HFF-Myc (cell line): Measurements from ENCODE around the gene SVBP.

ENCODE experiments used
- DNase-seq: peaks from one replicate; pipeline ENCODE4 v3.0.0-alpha.2; 2011; ENCODE audit warnings: low read depth; ENCODE audit errors: extremely low read depth
- H3K4me3 ChIP-seq: replicated peaks from 2 replicates; pipeline ENCODE4 v1.5.1; 2011; ENCODE audit warnings: low read depth, mild to moderate bottlenecking, control low read depth, low read length
- CTCF ChIP-seq: IDR thresholded peaks from 2 replicates; pipeline ENCODE4 v1.5.1; 2012; ENCODE audit warnings: mild to moderate bottlenecking, low read depth, low read length, control low read depth; ENCODE audit errors: missing control alignments

SVBP gene

GRCh38 chr1:42847111-42847595, 30.0 kb upstream of the SVBP start:
- no peak for DNase-seq
- TF ChIP-seq CTCF, result no peak

DNA sequence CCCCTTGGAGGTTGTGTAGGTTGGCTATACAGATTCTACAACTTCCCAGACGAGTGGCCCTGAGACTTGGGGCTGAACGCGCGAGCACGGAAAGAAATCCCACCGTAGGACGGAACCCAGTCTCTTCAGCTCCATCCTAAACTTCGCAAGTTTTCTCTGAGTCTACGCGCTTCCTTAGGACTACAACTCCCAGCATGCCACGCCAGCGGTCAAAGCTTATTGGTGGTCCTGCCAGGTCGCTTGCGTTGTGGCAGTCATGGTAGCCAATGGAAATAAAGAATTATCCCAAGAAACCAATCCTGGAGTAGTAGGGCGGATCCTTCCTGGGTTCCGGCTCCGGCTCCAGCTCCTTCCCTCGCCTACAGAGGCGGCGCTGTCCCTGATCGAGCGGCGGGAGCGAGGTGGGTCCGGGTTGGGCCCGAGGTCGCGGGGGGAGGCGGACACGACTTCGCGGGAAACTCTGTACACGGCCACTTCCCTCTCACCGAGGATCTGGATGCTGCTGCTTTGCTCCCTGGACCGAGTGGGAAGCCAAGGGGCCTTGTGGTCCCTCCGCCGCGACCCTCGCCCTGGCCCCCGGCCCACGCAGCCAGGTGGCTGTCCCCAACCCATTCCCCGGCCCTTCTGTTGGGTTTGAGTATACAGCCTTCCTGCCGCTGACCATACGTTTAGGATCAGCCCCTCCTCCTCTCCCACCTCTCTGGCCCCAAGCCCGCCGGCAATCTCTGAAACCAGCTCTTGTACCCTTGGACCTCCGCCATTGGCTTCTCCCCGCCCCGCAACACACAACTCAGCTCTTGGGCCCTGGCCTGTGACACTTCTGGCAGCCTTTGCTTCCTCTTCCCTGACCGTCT, 29.3 kb upstream of the SVBP start, which contains the start of gene ZNF691:
Gene ZNF691 (plus strand): TSS at position 357 of the 854 bp plus-strand sequence. CDS start 3,046 bp downstream, outside the sequence.
- peak within 1 kb of the TSS; percentile 68 for H3K4me3 ChIP-seq
- peak; percentile 46 for TF ChIP-seq CTCF
- DNase-seq, result peak; percentile 96

More at GRCh38 chr1:42847111-42847595, 30.0 kb upstream of the SVBP start:
- peak overlapping the region; percentile 68 for H3K4me3 ChIP-seq

GRCh38 chr1:42845866-42846256, 28.7 kb upstream of the SVBP start:
- DNase-seq, result no peak
- H3K4me3 ChIP-seq, result peak overlapping the region; percentile 68
- TF ChIP-seq CTCF, result no peak

DNA sequence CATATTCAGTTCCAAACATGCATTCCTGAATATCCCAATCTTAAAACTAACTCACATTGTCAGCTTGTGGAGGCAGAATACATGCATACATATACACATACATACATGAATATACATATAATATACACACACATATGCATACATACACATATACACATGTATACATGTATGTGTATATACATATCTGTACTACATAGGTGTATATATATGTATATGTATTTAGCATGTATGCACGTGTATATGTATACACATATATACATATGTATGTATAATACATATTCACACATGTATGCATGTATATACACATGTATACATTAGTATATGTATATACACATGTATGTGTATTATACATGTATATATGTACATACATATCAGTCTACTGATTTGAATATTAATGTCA, 28.0 kb upstream of the SVBP start:
- peak overlapping the region; percentile 68 for H3K4me3 ChIP-seq
- no peak for TF ChIP-seq CTCF
- DNase-seq, result no peak

DNA sequence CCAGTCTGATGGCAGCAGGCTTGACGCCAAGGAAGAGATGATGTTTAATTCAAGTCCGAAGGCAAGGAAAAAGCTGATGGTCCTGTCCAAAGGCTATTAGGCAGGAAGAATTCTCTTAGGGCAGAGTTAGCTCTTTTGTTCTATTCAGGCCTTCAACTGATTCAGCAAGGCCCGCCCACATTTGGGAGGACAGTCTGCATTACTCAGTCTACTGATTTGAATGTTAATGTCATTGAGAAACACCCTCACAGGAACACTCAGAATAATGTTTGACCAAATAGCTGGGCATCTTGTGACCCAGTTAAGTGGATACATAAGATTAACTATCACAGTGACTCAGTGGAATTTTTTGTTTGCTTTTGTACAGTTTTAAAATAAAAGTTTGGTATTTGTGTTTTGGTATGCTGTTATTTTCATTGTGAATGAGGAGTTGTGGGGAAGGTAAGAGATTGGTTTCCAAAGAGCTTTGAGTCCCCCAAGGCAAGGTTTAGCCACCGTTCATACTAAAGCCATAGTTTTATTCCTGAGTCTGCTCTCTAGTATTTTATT, 27.5 kb upstream of the SVBP start:
- TF ChIP-seq CTCF, result no peak
- DNase-seq, result no peak
- no peak overlapping the region for H3K4me3 ChIP-seq

GRCh38 chr1:42841440-42842147, 24.4 kb upstream of the SVBP start:
- no peak overlapping the region for H3K4me3 ChIP-seq
- no peak for TF ChIP-seq CTCF
- no peak for DNase-seq
